NCI-H2196 (cell line): Measurements from ENCODE around the gene TMEM144.

ENCODE experiments used
- DNase-seq: peaks from one replicate; lab custom pipeline; 2025; ENCODE audit not compliant: unreplicated experiment; lab: John Stamatoyannopoulos, UW

The TMEM144 gene

GRCh38 chr4:158209825-158210807 lies at the start of gene TMEM144:
TSS of gene TMEM144 (plus strand) at chr4:158210486. CDS start at chr4:158212668, 2,182 bp downstream.
- DNase-seq = peak; percentile 59

GRCh38 chr4:158161551-158162354 lies 48.5 kb upstream of the TMEM144 start:
- DNase-seq = no peak

- DNase-seq = no peak
These were observed 47.7 kb upstream of the TMEM144 start for GRCh38 chr4:158162631-158163030.

GRCh38 chr4:158163941-158164767 lies 46.1 kb upstream of the TMEM144 start:
- DNase-seq = no peak

- DNase-seq = no peak
These were observed 45.5 kb upstream of the TMEM144 start for GRCh38 chr4:158164768-158165213.

- no peak for DNase-seq
These were observed 43.6 kb upstream of the TMEM144 start for GRCh38 chr4:158166701-158167100.

- no peak for DNase-seq
These were observed 41.7 kb upstream of the TMEM144 start for GRCh38 chr4:158168606-158169005.

GRCh38 chr4:158169506-158169905 lies 40.8 kb upstream of the TMEM144 start:
- DNase-seq = no peak

GRCh38 chr4:158169931-158170690 lies 40.2 kb upstream of the TMEM144 start:
- DNase-seq = no peak

- no peak for DNase-seq
These were observed 39.4 kb upstream of the TMEM144 start for GRCh38 chr4:158170691-158171561.

GRCh38 chr4:158172261-158173258 lies 37.7 kb upstream of the TMEM144 start, which contains the start of gene GASK1B:
TSS of gene GASK1B (minus strand) at chr4:158173025. CDS start at chr4:158171375, 1,650 bp downstream.
- DNase-seq = peak; percentile 9

GRCh38 chr4:158176108-158176507 lies 34.2 kb upstream of the TMEM144 start:
- DNase-seq = no peak

GRCh38 chr4:158176776-158177175 lies 33.5 kb upstream of the TMEM144 start:
- no peak for DNase-seq

- DNase-seq = no peak
These were observed 30.8 kb upstream of the TMEM144 start for GRCh38 chr4:158179465-158179864.

GRCh38 chr4:158181906-158182305 lies 28.4 kb upstream of the TMEM144 start:
- no peak for DNase-seq

GRCh38 chr4:158182736-158183135 lies 27.6 kb upstream of the TMEM144 start:
- no peak for DNase-seq

GRCh38 chr4:158186815-158187214 lies 23.5 kb upstream of the TMEM144 start:
- no peak for DNase-seq

GRCh38 chr4:158189422-158189821 lies 20.9 kb upstream of the TMEM144 start:
- DNase-seq = no peak
